GM23338 (cell line): ENCODE results near the gene SERPINB6. TPM values are rescaled to one million over a fixed set of nuclear protein-coding genes. Genes with fewer than 3 reads are reported as not detected.

Experiments used
- ATAC-seq: fragments of 200-7000 bp; cut with Tn5 transposase; 3 replicates; pipeline ENCODE4 v1.9.1; 2020
- DNase-seq: peaks from one replicate; pipeline ENCODE4 v3.0.0-alpha.2; 2015; ENCODE audit warnings: low spot score
- H2AFZ ChIP-seq: fragments of 200-600 bp; sonication (generic); 2 replicates; pipeline ENCODE4 v1.8.0; 2016; ENCODE audit warnings: antibody characterized with exemption, mild to moderate bottlenecking, moderate library complexity
- H3F3A ChIP-seq: fragments of 200-600 bp; sonication (generic); replicated peaks from 2 replicates; pipeline ENCODE4 v1.8.0; 2017; ENCODE audit warnings: antibody characterized with exemption, mixed run types, low read depth
- H3K27ac ChIP-seq: fragments of 200-600 bp; sonication (generic); 2 replicates; pipeline ENCODE4 v1.6.1; 2016; ENCODE audit warnings: low read depth
- H3K27me3 ChIP-seq: fragments of 200-600 bp; sonication (generic); 2 replicates; pipeline ENCODE4 v1.8.0; 2016; ENCODE audit warnings: mild to moderate bottlenecking, mixed run types, moderate library complexity; ENCODE audit not compliant: insufficient read depth
- H3K36me3 ChIP-seq: fragments of 200-600 bp; sonication (generic); 2 replicates; pipeline ENCODE4 v1.8.0; 2016; ENCODE audit warnings: mild to moderate bottlenecking; ENCODE audit not compliant: insufficient read depth
- H3K4me1 ChIP-seq: fragments of 200-600 bp; sonication (generic); 2 replicates; pipeline ENCODE4 v1.8.0; 2016; ENCODE audit warnings: mild to moderate bottlenecking, moderate library complexity; ENCODE audit not compliant: insufficient read depth
- H3K4me2 ChIP-seq: fragments of 200-600 bp; sonication (generic); 2 replicates; pipeline ENCODE4 v1.7.1; 2017; ENCODE audit warnings: mixed run types
- H3K4me3 ChIP-seq: fragments of 200-600 bp; sonication (generic); 2 replicates; pipeline ENCODE4 v1.6.1; 2016; ENCODE audit warnings: mixed run types
- H3K79me2 ChIP-seq: fragments of 200-600 bp; sonication (generic); replicated peaks from 2 replicates; pipeline ENCODE4 v1.8.0; 2017; ENCODE audit warnings: mild to moderate bottlenecking; ENCODE audit not compliant: insufficient read depth
- H3K9me2 ChIP-seq: fragments of 200-600 bp; sonication (generic); 2 replicates; pipeline ENCODE4 v1.8.0; 2017; ENCODE audit not compliant: insufficient read depth
- H4K20me1 ChIP-seq: fragments of 200-600 bp; sonication (generic); replicated peaks from 2 replicates; pipeline ENCODE4 v1.8.0; 2017; ENCODE audit warnings: mild to moderate bottlenecking; ENCODE audit not compliant: insufficient read depth
- H3K27ac Mint-ChIP-seq: 2 replicates; pipeline ENCODE4 v1.8.0; 2020; ENCODE audit warnings: inconsistent platforms, mild to moderate bottlenecking, moderate library complexity, mixed read lengths
- H3K27me3 Mint-ChIP-seq: 3 replicates; pipeline ENCODE4 v1.8.0; 2022; ENCODE audit warnings: low read depth, mild to moderate bottlenecking, moderate library complexity, mixed read lengths, inconsistent platforms; ENCODE audit not compliant: insufficient read depth, poor library complexity
- H3K36me3 Mint-ChIP-seq: 3 replicates; pipeline ENCODE4 v1.8.0; 2021; ENCODE audit warnings: low read depth, mild to moderate bottlenecking, inconsistent platforms, moderate library complexity, mixed read lengths
- H3K4me1 Mint-ChIP-seq: 3 replicates; pipeline ENCODE4 v1.8.0; 2020; ENCODE audit warnings: mild to moderate bottlenecking, inconsistent platforms, mixed read lengths
- H3K4me3 Mint-ChIP-seq: 3 replicates; pipeline ENCODE4 v1.8.0; 2021; ENCODE audit warnings: moderate library complexity, mild to moderate bottlenecking, inconsistent platforms, mixed read lengths
- H3K9me3 Mint-ChIP-seq: 3 replicates; pipeline ENCODE4 v1.8.0; 2020; ENCODE audit warnings: moderate library complexity, mild to moderate bottlenecking, inconsistent platforms, mixed read lengths
- CREB1 ChIP-seq: fragments of 250-450 bp; sonication (Bioruptor Pico); IDR thresholded peaks from 2 replicates; pipeline ENCODE4 v1.5.0; 2020; ENCODE audit warnings: low read depth, mild to moderate bottlenecking, moderate library complexity
- ETS1 ChIP-seq: IDR thresholded peaks from 2 replicates; pipeline ENCODE4 v1.6.1; 2016; ENCODE audit warnings: antibody characterized with exemption
- EZH2phosphoT487 ChIP-seq: fragments of 200-600 bp; sonication (generic); IDR thresholded peaks from one replicate; pipeline ENCODE4 v1.8.1; 2018; ENCODE audit warnings: antibody characterized with exemption; ENCODE audit not compliant: unreplicated experiment
- POLR2AphosphoS5 ChIP-seq: IDR thresholded peaks from 2 replicates; pipeline ENCODE4 v1.6.1; 2016; ENCODE audit warnings: antibody characterized with exemption, low read depth
- ZNF331 ChIP-seq: fragments of 250-450 bp; sonication (Bioruptor Pico); IDR thresholded peaks from 2 replicates; pipeline ENCODE4 v1.5.0; 2020; ENCODE audit warnings: low read depth, mild to moderate bottlenecking, moderate library complexity
- ZNF462 ChIP-seq: fragments of 250-450 bp; sonication (Bioruptor Pico); IDR thresholded peaks from 2 replicates; pipeline ENCODE4 v1.5.0; 2020; ENCODE audit warnings: mild to moderate bottlenecking, moderate library complexity
- polyA plus RNA-seq: library from polyadenylated mRNA; unstranded; fragments of >200 nt; fragmentation: Nextera tagmentation; extraction: Ambion mirVana; gene quantifications from 2 replicates; pipeline ENCODE4 v1.2.1, GENCODE V29; 2016
- total RNA-seq: library from RNA; depleted of rRNA; stranded (reverse); fragments of >200 nt; shearing (Covaris generic); gene quantifications from 2 replicates; pipeline ENCODE4 v1.2.3, GENCODE V29; 2014

SERPINB6 gene
- total and polyA plus RNA-seq, 2 experiments from 2014 or later, result 25.9 to 38.5 TPM

DNA sequence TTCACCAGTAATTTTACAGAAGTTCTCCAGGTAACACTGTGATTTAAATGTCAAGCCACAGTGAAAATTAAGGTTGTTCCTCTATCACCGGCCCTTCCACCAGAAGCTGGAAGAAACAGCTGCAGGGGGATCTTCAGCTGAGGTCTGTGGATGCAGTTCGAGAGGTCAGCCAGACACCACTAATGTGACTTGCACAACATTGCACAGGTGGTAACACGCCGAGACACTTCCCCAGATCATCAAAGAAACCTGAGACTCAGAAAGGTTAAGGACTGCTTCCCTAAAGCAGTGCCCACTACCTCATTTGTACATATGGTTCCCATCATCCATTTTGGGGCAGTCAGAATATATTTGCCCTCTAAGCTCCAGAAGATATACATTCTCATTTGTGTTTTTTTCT, 60.2 kb downstream of the SERPINB6 start:
- DNase-seq (no peak), ATAC-seq (no peak)
- TF ChIP-seq EZH2phosphoT487, result no peak
- TF ChIP-seq ZNF462 (CRISPR knock-in tag), result no peak
- Histone ChIP-seq H3K9me2 (no peaks in the 10 kb centered on the region), H4K20me1 (no peaks in the 10 kb centered on the region), H3F3A (peaks cover 23% of the 10 kb centered on the region), H3K27ac (no peak overlapping the region), H3K36me3 (no peaks in the 10 kb centered on the region), H3K79me2 (no peaks in the 10 kb centered on the region), H3K4me3 (no peak overlapping the region), H3K4me2 (no peak overlapping the region), H3K4me1 (peaks cover 49% of the 10 kb centered on the region), H2AFZ (no peak overlapping the region), H3K27me3 (no peaks in the 10 kb centered on the region)
- H3K27me3 Mint-ChIP-seq, result peaks cover 12% of the 10 kb centered on the region
- peaks cover 5% of the 10 kb centered on the region; the same call in 2 of the 3 replicates for H3K9me3 Mint-ChIP-seq
- no peak overlapping the region for H3K4me3 Mint-ChIP-seq
- H3K27ac Mint-ChIP-seq, result no peak overlapping the region
- peaks cover 61% of the 10 kb centered on the region for H3K4me1 Mint-ChIP-seq
- H3K36me3 Mint-ChIP-seq, result peaks cover 7% of the 10 kb centered on the region; the same call in 2 of the 3 replicates

- Histone ChIP-seq H3K79me2 (no peaks in the 10 kb centered on the region), H3K4me2 (peak overlapping the region; percentile 51), H3F3A (peaks cover 23% of the 10 kb centered on the region), H3K27ac (peak overlapping the region; percentile 83), H3K4me3 (no peak overlapping the region), H4K20me1 (no peaks in the 10 kb centered on the region), H2AFZ (peak overlapping the region; percentile 16), H3K4me1 (peaks cover 39% of the 10 kb centered on the region), H3K27me3 (peaks cover 2% of the 10 kb centered on the region; the same call in 1 of the 2 replicates), H3K36me3 (no peaks in the 10 kb centered on the region), H3K9me2 (no peaks in the 10 kb centered on the region)
- Mint-ChIP-seq H3K36me3 (peaks cover 7% of the 10 kb centered on the region; the same call in 2 of the 3 replicates), H3K4me3 (no peak overlapping the region), H3K4me1 (peaks cover 58% of the 10 kb centered on the region), H3K27me3 (peaks cover 12% of the 10 kb centered on the region), H3K27ac (no peak overlapping the region; the same call in 1 of the 2 replicates), H3K9me3 (peaks cover 5% of the 10 kb centered on the region; the same call in 2 of the 3 replicates)
- ATAC-seq (peak; percentile 26; the same call in 2 of the 3 replicates), DNase-seq (no peak)
- no peak for TF ChIP-seq ZNF331 (CRISPR knock-in tag)
- no peak for TF ChIP-seq POLR2AphosphoS5
- no peak for TF ChIP-seq ETS1
- TF ChIP-seq CREB1 (CRISPR knock-in tag), result no peak
These were observed 61.6 kb downstream of the SERPINB6 start for GRCh38 chr6:2909718-2910117.
